AG09319 (cell line): ENCODE measurements around the gene GBGT1.

Experiments
- DNase-seq: peaks from one replicate; pipeline ENCODE4 v3.0.0-alpha.2; 2010; ENCODE audit warnings: low read depth; ENCODE audit errors: extremely low read depth
- CTCF ChIP-seq: IDR thresholded peaks from 2 replicates; pipeline ENCODE4 v1.5.1; 2011; ENCODE audit warnings: low read depth, mild to moderate bottlenecking, inconsistent platforms, low read length, moderate library complexity

GBGT1 gene

GRCh38 chr9:133158695-133159094 lies 5.0 kb downstream of the GBGT1 start:
- DNase-seq = no peak
- TF ChIP-seq CTCF = no peak

GRCh38 chr9:133155156-133155555 lies 8.6 kb downstream of the GBGT1 start:
- DNase-seq = no peak

GRCh38 chr9:133154097-133154989 lies 9.4 kb downstream of the GBGT1 start:
- DNase-seq = no peak
- no peak for TF ChIP-seq CTCF

More at GRCh38 chr9:133155156-133155555, 8.6 kb downstream of the GBGT1 start:
- no peak for TF ChIP-seq CTCF

GRCh38 chr9:133153227-133154096 lies 10.3 kb downstream of the GBGT1 start:
- no peak for DNase-seq
- no peak for TF ChIP-seq CTCF

- no peak for TF ChIP-seq CTCF
- DNase-seq = no peak
These were observed 11.9 kb downstream of the GBGT1 start for GRCh38 chr9:133151601-133152525.

GRCh38 chr9:133151041-133151440 lies 12.7 kb downstream of the GBGT1 start:
- TF ChIP-seq CTCF = no peak
- DNase-seq = no peak
